ENCODE measurements around the gene SPEF2. TPM values are rescaled to one million over a fixed set of nuclear protein-coding genes. Genes with fewer than 3 reads are reported as not detected.
"Not testable (repeated sequence)": the region's sequence is repeated elsewhere in the genome, so short reads cannot be mapped to it uniquely, and the experiment has no call there.

Gene SPEF2
- total RNA-seq, 1 experiment from 2014 or later: 10.6 TPM

DNA sequence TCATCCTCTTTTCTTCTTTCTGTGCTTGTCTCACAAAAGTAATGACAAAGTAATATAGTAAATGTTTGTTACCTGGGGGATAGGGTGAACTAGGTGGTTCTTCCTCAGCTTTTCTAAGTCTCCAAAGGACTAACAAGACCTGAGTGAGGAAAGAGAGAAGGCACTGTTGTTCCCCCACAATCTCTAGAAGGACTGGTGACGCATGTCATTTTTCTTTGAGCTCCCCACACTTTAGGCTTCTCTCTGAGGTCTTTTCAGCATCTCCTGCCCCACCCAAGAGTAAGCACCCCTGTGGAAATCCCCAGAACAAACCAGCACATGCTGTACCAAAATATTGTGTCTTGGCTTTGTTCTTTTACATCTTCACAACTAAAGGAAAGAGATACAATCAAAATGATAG is 236.6 kb downstream of the SPEF2 start:
- H3K4me3 ChIP-seq: no peak overlapping the region
- no peaks in the 10 kb centered on the region for H3K79me2 ChIP-seq (ENCODE audit: low read depth)
- intact Hi-C loops (cut with micrococcal nuclease; ENCODE audit: unreplicated experiment): no loop called here
- H3K4me1 ChIP-seq (replicated peaks; ENCODE audit: insufficient read depth): peaks cover 28% of the 10 kb centered on the region
- no TSS peak for BruUV-seq (replicated peaks)
- peaks cover 4% of the 10 kb centered on the region; the same call in 1 of the 2 replicates for H3F3A ChIP-seq (ENCODE audit: insufficient read depth, low read depth)
- no peaks in the 10 kb centered on the region for H3K27me3 ChIP-seq (ENCODE audit: insufficient read depth, low read depth)
- no peaks in the 10 kb centered on the region for H3K9me2 ChIP-seq (ENCODE audit: insufficient read depth)
- no peak for DNase-seq
- no peaks in the 10 kb centered on the region for H4K20me1 ChIP-seq (ENCODE audit: insufficient read depth)
- no peaks in the 10 kb centered on the region for H3K36me3 ChIP-seq (ENCODE audit: low read depth)
- no peak overlapping the region for H3K27ac ChIP-seq
- no peaks in the 10 kb centered on the region for H3K9me3 ChIP-seq (ENCODE audit: insufficient read depth, low read depth)
- CTCF ChIA-PET: no interaction called here
- no peak overlapping the region for H2AFZ ChIP-seq
- POLR2A ChIA-PET (ENCODE audit: unreplicated experiment): no interaction called here
- H3K4me2 ChIP-seq: no peak overlapping the region
- TF ChIP-seq, protein P1, sequence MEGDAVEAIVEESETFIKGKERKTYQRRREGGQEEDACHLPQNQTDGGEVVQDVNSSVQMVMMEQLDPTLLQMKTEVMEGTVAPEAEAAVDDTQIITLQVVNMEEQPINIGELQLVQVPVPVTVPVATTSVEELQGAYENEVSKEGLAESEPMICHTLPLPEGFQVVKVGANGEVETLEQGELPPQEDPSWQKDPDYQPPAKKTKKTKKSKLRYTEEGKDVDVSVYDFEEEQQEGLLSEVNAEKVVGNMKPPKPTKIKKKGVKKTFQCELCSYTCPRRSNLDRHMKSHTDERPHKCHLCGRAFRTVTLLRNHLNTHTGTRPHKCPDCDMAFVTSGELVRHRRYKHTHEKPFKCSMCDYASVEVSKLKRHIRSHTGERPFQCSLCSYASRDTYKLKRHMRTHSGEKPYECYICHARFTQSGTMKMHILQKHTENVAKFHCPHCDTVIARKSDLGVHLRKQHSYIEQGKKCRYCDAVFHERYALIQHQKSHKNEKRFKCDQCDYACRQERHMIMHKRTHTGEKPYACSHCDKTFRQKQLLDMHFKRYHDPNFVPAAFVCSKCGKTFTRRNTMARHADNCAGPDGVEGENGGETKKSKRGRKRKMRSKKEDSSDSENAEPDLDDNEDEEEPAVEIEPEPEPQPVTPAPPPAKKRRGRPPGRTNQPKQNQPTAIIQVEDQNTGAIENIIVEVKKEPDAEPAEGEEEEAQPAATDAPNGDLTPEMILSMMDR (conservative IDR thresholded peaks at IDR 0.05): no peak

DNA sequence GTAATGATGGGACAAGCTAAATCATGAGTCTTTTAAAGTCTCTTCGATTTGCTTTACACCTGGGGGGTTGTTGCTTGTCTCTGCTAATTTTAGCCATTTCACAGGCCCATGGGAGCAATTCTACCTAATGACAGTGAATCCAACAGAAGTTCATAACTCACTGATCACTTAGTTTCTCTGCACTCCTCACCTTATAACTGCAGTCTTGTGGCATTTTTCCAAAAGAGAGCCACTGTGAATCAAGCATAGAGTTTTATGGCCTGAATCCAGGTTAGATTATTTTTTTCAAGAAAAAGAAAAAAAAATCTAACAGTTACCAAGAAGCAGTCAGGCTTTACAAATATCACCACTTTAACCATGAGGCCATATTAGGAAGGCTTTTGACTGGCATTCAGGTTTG is 237.5 kb downstream of the SPEF2 start:
- H3K36me3 ChIP-seq (ENCODE audit: low read depth): no peaks in the 10 kb centered on the region
- no peaks in the 10 kb centered on the region for H3K27me3 ChIP-seq (ENCODE audit: insufficient read depth, low read depth)
- H3K4me3 ChIP-seq: no peak overlapping the region
- ChIA-PET POLR2A (ENCODE audit: unreplicated experiment) (no interaction called here), CTCF (interaction anchor here (0.6 kb wide), 1 partner anchor 63 kb away, joined by 9 read pairs; no protein-coding TSS in a partner anchor)
- no TSS peak for BruUV-seq (replicated peaks)
- no peak for TF ChIP-seq EZH2 (IDR thresholded peaks at IDR 0.05; ENCODE audit: low read depth)
- TF ChIP-seq, protein P1 (conservative IDR thresholded peaks at IDR 0.05): no peak
- no peaks in the 10 kb centered on the region for H4K20me1 ChIP-seq (ENCODE audit: insufficient read depth)
- no peaks in the 10 kb centered on the region for H3K9me2 ChIP-seq (ENCODE audit: insufficient read depth)
- no peak overlapping the region for H2AFZ ChIP-seq
- DNase-seq: no peak
- intact Hi-C loops (cut with micrococcal nuclease; ENCODE audit: unreplicated experiment): no loop called here
- H3K4me2 ChIP-seq: no peak overlapping the region
- H3K4me1 ChIP-seq (replicated peaks; ENCODE audit: insufficient read depth): peaks cover 32% of the 10 kb centered on the region
- peaks cover 4% of the 10 kb centered on the region; the same call in 1 of the 2 replicates for H3F3A ChIP-seq (ENCODE audit: insufficient read depth, low read depth)
- H3K27ac ChIP-seq: no peak overlapping the region
- H3K79me2 ChIP-seq (ENCODE audit: low read depth): no peaks in the 10 kb centered on the region
- H3K9me3 ChIP-seq (ENCODE audit: insufficient read depth, low read depth): no peaks in the 10 kb centered on the region

DNA sequence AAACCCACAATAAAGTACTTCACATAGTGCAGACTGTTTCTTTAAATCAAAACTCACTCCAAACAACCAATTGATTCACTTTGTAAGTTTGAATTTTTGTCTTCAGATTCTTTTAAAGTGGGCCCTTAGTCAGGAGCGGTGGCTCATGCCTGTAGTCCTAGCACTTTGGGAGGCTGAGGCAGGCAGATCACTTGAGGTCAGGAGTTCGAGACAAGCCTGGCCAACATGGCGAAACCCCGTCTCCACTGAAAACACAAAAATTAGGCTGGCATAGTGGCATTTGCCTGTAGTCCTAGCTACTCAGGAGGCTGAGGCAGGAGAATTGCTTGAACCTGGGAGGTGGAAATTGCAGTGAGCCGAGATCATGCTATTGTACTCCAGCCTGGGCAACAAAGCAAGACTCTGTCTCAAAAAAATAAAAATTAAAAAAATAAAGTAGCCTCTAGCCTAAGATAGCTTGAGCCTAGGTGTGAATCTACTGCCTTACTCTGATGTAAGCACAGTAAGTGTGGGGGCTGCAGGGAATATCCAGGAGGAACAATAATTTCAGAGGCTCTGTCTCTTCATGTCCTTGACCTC is 238.6 kb downstream of the SPEF2 start:
- H3K4me2 ChIP-seq; POLR2A ChIA-PET (ENCODE audit: unreplicated experiment); intact Hi-C loops (cut with micrococcal nuclease; ENCODE audit: unreplicated experiment); H3K9me2 ChIP-seq (ENCODE audit: insufficient read depth); H3K9me3 ChIP-seq (ENCODE audit: insufficient read depth, low read depth); H3F3A ChIP-seq (ENCODE audit: insufficient read depth, low read depth); H3K4me3 ChIP-seq; H4K20me1 ChIP-seq (ENCODE audit: insufficient read depth); H3K79me2 ChIP-seq (ENCODE audit: low read depth); DNase-seq; H3K27ac ChIP-seq; BruUV-seq (replicated peaks); CTCF ChIA-PET; H2AFZ ChIP-seq; H3K36me3 ChIP-seq (ENCODE audit: low read depth); H3K27me3 ChIP-seq (ENCODE audit: insufficient read depth, low read depth): not testable (repeated sequence)
- peaks cover 34% of the 10 kb centered on the region for H3K4me1 ChIP-seq (replicated peaks; ENCODE audit: insufficient read depth)

DNA sequence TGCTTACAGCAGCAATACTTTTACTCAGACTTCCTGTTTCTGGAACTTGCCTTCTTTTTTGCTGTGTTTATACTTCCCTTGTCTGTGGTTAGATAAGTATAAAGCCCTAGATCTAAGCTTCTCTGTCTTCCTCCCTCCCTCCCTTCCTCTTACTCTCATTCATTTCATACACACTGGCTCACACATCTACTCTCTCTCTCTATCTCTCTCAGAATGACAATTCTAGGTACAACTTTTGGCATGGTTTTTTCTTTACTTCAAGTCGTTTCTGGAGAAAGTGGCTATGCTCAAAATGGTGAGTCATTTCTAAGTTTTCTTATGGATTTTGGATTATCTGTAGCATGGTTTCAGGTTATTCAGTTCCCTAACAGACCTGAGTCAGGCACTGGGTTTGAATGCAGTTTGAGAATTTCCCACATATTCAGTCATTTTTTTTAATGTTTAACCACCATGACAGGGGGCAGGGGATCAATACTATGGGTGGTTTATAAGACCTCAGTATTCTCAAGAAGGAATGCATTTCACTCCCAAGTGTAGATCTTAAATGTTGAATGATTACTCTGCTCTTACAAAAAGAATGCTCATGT is 239.2 kb downstream of the SPEF2 start, which contains the start of gene IL7R:
Gene IL7R (plus strand): TSS at position 127 of the 587 bp plus-strand sequence. CDS start 87 bp downstream, at position 214.
- Histone ChIP-seq H3K27ac (no peak within 1 kb of the TSS), H3K9me2 (ENCODE audit: insufficient read depth) (no peaks in the 10 kb centered on the region), H3K36me3 (ENCODE audit: low read depth) (no peaks in the 10 kb centered on the region), H3F3A (ENCODE audit: insufficient read depth, low read depth) (peaks cover 9% of the 10 kb centered on the region), H3K9me3 (ENCODE audit: insufficient read depth, low read depth) (no peaks in the 10 kb centered on the region; the same call in 1 of the 2 replicates), H2AFZ (no peak within 1 kb of the TSS; the same call in 1 of the 2 replicates), H3K4me2 (peak within 1 kb of the TSS; percentile 45), H4K20me1 (ENCODE audit: insufficient read depth) (no peaks in the 10 kb centered on the region), H3K4me3 (no peak within 1 kb of the TSS), H3K4me1 (replicated peaks; ENCODE audit: insufficient read depth) (peaks cover 38% of the 10 kb centered on the region), H3K27me3 (ENCODE audit: insufficient read depth, low read depth) (no peaks in the 10 kb centered on the region), H3K79me2 (ENCODE audit: low read depth) (no peaks in the 10 kb centered on the region)
- TF ChIP-seq EZH2 (IDR thresholded peaks at IDR 0.05; ENCODE audit: low read depth): no peak
- TF ChIP-seq, protein P1 (conservative IDR thresholded peaks at IDR 0.05): no peak
- BruUV-seq (replicated peaks): no TSS peak
- intact Hi-C loops (cut with micrococcal nuclease; ENCODE audit: unreplicated experiment): no loop called here
- CTCF ChIA-PET: no interaction called here
- DNase-seq: no peak
- POLR2A ChIA-PET (ENCODE audit: unreplicated experiment): no interaction called here
